PC-9 (cell line): ENCODE measurements around the gene ICOSLG. TPM values are rescaled to one million over a fixed set of nuclear protein-coding genes. Genes with fewer than 3 reads are reported as not detected.
"Not testable (repeated sequence)": the region's sequence is repeated elsewhere in the genome, so short reads cannot be mapped to it uniquely, and the experiment has no call there.

Source experiments
- BruUV-seq: library from RNA; stranded (reverse); fragments of 400-500 nt; replicated peaks from 2 replicates; lab custom pipeline; 2021; lab: Mats Ljungman, UMichigan
- CTCF ChIA-PET: fragments of 300-600 bp; sonication (Branson Sonifier 250); formaldehyde crosslinking; loops from one replicate; lab custom pipeline; 2022; ENCODE audit warnings: antibody characterized with exemption; lab: Charles Lee
- POLR2A ChIA-PET: fragments of 300-600 bp; sonication (Branson Sonifier 250); formaldehyde crosslinking; loops from one replicate; lab custom pipeline; 2022; ENCODE audit warnings: antibody characterized with exemption; ENCODE audit not compliant: unreplicated experiment; lab: Charles Lee
- DNase-seq, 2 experiments: peaks; one replicate each; pipeline versions ENCODE4 v3.0.0 to v3.0.0-alpha.2; 2015 to 2022; ENCODE audit warnings: mixed read lengths in 1 of 2
- H2AFZ ChIP-seq: fragments of 200-600 bp; sonication (generic); 2 replicates; pipeline ENCODE4 v1.8.1; 2017; ENCODE audit warnings: antibody characterized with exemption
- H3F3A ChIP-seq: fragments of 200-600 bp; sonication (generic); 2 replicates; pipeline ENCODE4 v1.8.1; 2017; ENCODE audit warnings: antibody characterized with exemption, mild to moderate bottlenecking, low read depth; ENCODE audit not compliant: insufficient read depth
- H3K27ac ChIP-seq: fragments of 200-600 bp; sonication (generic); 2 replicates; pipeline ENCODE4 v1.6.1; 2016; ENCODE audit warnings: mixed run types
- H3K27me3 ChIP-seq: fragments of 200-600 bp; sonication (generic); 2 replicates; pipeline ENCODE4 v1.6.1; 2016; ENCODE audit warnings: low read depth, mixed run types; ENCODE audit not compliant: insufficient read depth
- H3K36me3 ChIP-seq: fragments of 200-600 bp; sonication (generic); 2 replicates; pipeline ENCODE4 v1.6.1; 2016; ENCODE audit warnings: low read depth, mixed run types
- H3K4me1 ChIP-seq: fragments of 200-600 bp; sonication (generic); replicated peaks from 2 replicates; pipeline ENCODE4 v1.6.1; 2016; ENCODE audit warnings: mixed run types; ENCODE audit not compliant: insufficient read depth
- H3K4me2 ChIP-seq: fragments of 200-600 bp; sonication (generic); 2 replicates; pipeline ENCODE4 v1.6.1; 2017; ENCODE audit warnings: mixed run types
- H3K4me3 ChIP-seq: fragments of 200-600 bp; sonication (generic); 2 replicates; pipeline ENCODE4 v1.6.1; 2016; ENCODE audit warnings: mixed run types
- H3K79me2 ChIP-seq: fragments of 200-600 bp; sonication (generic); 2 replicates; pipeline ENCODE4 v1.6.1; 2017; ENCODE audit warnings: low read depth, mixed run types
- H3K9me2 ChIP-seq: fragments of 200-600 bp; sonication (generic); 2 replicates; pipeline ENCODE4 v1.8.1; 2017; ENCODE audit warnings: mild to moderate bottlenecking; ENCODE audit not compliant: insufficient read depth
- H3K9me3 ChIP-seq: fragments of 200-600 bp; sonication (generic); 2 replicates; pipeline ENCODE4 v1.8.1; 2016; ENCODE audit warnings: low read depth; ENCODE audit not compliant: insufficient read depth
- H4K20me1 ChIP-seq: fragments of 200-600 bp; sonication (generic); 2 replicates; pipeline ENCODE4 v1.8.1; 2017; ENCODE audit not compliant: insufficient read depth
- intact Hi-C: fragments of 100-400 bp; cut with micrococcal nuclease; formaldehyde crosslinking; loops from one replicate; pipeline ENCODE4 v1.10.0; 2022; ENCODE audit not compliant: unreplicated experiment
- total RNA-seq: library from RNA; stranded (reverse); gene quantifications from 2 replicates; pipeline ENCODE4 v1.2.3, GENCODE V29; 2021

The ICOSLG gene
- total RNA-seq, 1 experiment from 2014 or later, result 2.9 TPM

GRCh38 chr21:44247904-44248303, 7.2 kb upstream of the ICOSLG start:
- intact Hi-C loops, H3K9me3 ChIP-seq, H3K9me2 ChIP-seq, H3K4me2 ChIP-seq, CTCF ChIA-PET, DNase-seq, H3K27me3 ChIP-seq, H4K20me1 ChIP-seq, H3F3A ChIP-seq, H2AFZ ChIP-seq, POLR2A ChIA-PET, H3K36me3 ChIP-seq, H3K4me1 ChIP-seq, BruUV-seq, H3K4me3 ChIP-seq, H3K27ac ChIP-seq, H3K79me2 ChIP-seq: not testable (repeated sequence)

GRCh38 chr21:44243980-44244379, 3.2 kb upstream of the ICOSLG start:
- H3K4me1 ChIP-seq, POLR2A ChIA-PET, H3K79me2 ChIP-seq, BruUV-seq, DNase-seq, H2AFZ ChIP-seq, H3K9me3 ChIP-seq, CTCF ChIA-PET, H3K36me3 ChIP-seq, H3K4me2 ChIP-seq, H4K20me1 ChIP-seq, H3F3A ChIP-seq, H3K27ac ChIP-seq, H3K9me2 ChIP-seq, intact Hi-C loops, H3K4me3 ChIP-seq, H3K27me3 ChIP-seq: not testable (repeated sequence)

GRCh38 chr21:44241281-44241680, 538 bp upstream of the ICOSLG start:
- H3K27ac ChIP-seq, H4K20me1 ChIP-seq, H3F3A ChIP-seq, CTCF ChIA-PET, H3K4me2 ChIP-seq, H3K9me3 ChIP-seq, H3K4me3 ChIP-seq, H3K79me2 ChIP-seq, H3K4me1 ChIP-seq, H2AFZ ChIP-seq, POLR2A ChIA-PET, H3K27me3 ChIP-seq, DNase-seq, H3K9me2 ChIP-seq, intact Hi-C loops, BruUV-seq, H3K36me3 ChIP-seq: not testable (repeated sequence)

GRCh38 chr21:44240353-44240752, 390 bp downstream of the ICOSLG start:
- CTCF ChIA-PET, H3K36me3 ChIP-seq, H3K27ac ChIP-seq, H3K4me3 ChIP-seq, H3K4me2 ChIP-seq, intact Hi-C loops, BruUV-seq, H3K79me2 ChIP-seq, H2AFZ ChIP-seq, H3K27me3 ChIP-seq, H4K20me1 ChIP-seq, H3K4me1 ChIP-seq, H3F3A ChIP-seq, POLR2A ChIA-PET, H3K9me2 ChIP-seq, DNase-seq, H3K9me3 ChIP-seq: not testable (repeated sequence)

GRCh38 chr21:44229561-44229960, 11.2 kb downstream of the ICOSLG start:
- H3K36me3 ChIP-seq, H3K79me2 ChIP-seq, H3K4me2 ChIP-seq, DNase-seq, H2AFZ ChIP-seq, BruUV-seq, H3K27me3 ChIP-seq, CTCF ChIA-PET, H3K4me1 ChIP-seq, H3K4me3 ChIP-seq, H3K9me2 ChIP-seq, intact Hi-C loops, H3K9me3 ChIP-seq, H3K27ac ChIP-seq, H3F3A ChIP-seq, POLR2A ChIA-PET, H4K20me1 ChIP-seq: not testable (repeated sequence)

GRCh38 chr21:44228109-44228508, 12.6 kb downstream of the ICOSLG start:
- H3K36me3 ChIP-seq, H2AFZ ChIP-seq, H3F3A ChIP-seq, POLR2A ChIA-PET, H3K4me3 ChIP-seq, BruUV-seq, H3K79me2 ChIP-seq, H3K4me1 ChIP-seq, H3K4me2 ChIP-seq, CTCF ChIA-PET, H3K27ac ChIP-seq, H3K9me3 ChIP-seq, intact Hi-C loops, H3K9me2 ChIP-seq, H3K27me3 ChIP-seq, H4K20me1 ChIP-seq, DNase-seq: not testable (repeated sequence)

- intact Hi-C loops, H3K79me2 ChIP-seq, H3K9me2 ChIP-seq, H2AFZ ChIP-seq, H3K27ac ChIP-seq, H3K4me2 ChIP-seq, H3K9me3 ChIP-seq, POLR2A ChIA-PET, H3K36me3 ChIP-seq, H3K4me3 ChIP-seq, CTCF ChIA-PET, BruUV-seq, H3K27me3 ChIP-seq, DNase-seq, H4K20me1 ChIP-seq, H3K4me1 ChIP-seq, H3F3A ChIP-seq: not testable (repeated sequence)
These were observed 13.1 kb downstream of the ICOSLG start for GRCh38 chr21:44227614-44228013.

- BruUV-seq, H4K20me1 ChIP-seq, CTCF ChIA-PET: not testable (repeated sequence)
These were observed 15.1 kb downstream of the ICOSLG start for GRCh38 chr21:44225605-44226004.

More at GRCh38 chr21:44225605-44226004, 15.1 kb downstream of the ICOSLG start:
- H2AFZ ChIP-seq, intact Hi-C loops, H3K9me3 ChIP-seq, H3K79me2 ChIP-seq, H3F3A ChIP-seq, H3K27ac ChIP-seq, H3K4me2 ChIP-seq, H3K4me3 ChIP-seq, DNase-seq, H3K27me3 ChIP-seq, H3K36me3 ChIP-seq, POLR2A ChIA-PET, H3K4me1 ChIP-seq, H3K9me2 ChIP-seq: not testable (repeated sequence)
